ENCODE data around the gene ESPN. TPM values are rescaled to one million over a fixed set of nuclear protein-coding genes. Genes with fewer than 3 reads are reported as not detected.

The ESPN gene
- total RNA-seq, 4 donors from 2014 or later, result 0.33 to 1.0 (median 1.0) TPM; not detected in 1

- Histone ChIP-seq H3K9me3 (no peaks in the 10 kb centered on the region), H3K27me3 (peaks cover 0 to 65% (median 8%) of the 10 kb centered on the region in 4 donors), H3K4me1 (peaks cover 0 to 10% (median 5%) of the 10 kb centered on the region in 4 donors), H3K4me3 (peak within 1 kb of the TSS in 2 of 4 donors; percentile 7 to 27), H3K36me3 (peaks cover 4 to 75% (median 50%) of the 10 kb centered on the region in 4 donors), H3K27ac (replicated peaks in 1 of 4) (no peak within 1 kb of the TSS)
- no peak for DNase-seq (ENCODE audit: extremely low spot score)
- intact Hi-C loops (cut with DNase I), result no loop called here
- WGBS, result 40% methylated on average over 1 of the region's 43 CpGs
- TF ChIP-seq EP300 (IDR thresholded peaks at IDR 0.05), result no peak
- TF ChIP-seq CTCF (IDR thresholded peaks at IDR 0.05), result no peak
- no peak for TF ChIP-seq POLR2A (IDR thresholded peaks at IDR 0.05; ENCODE audit: low read depth)
- TF ChIP-seq POLR2AphosphoS5 (IDR thresholded peaks at IDR 0.05), result no peak
These were observed 41.4 kb downstream of the ESPN start, which contains the start of gene TNFRSF25 for GRCh38 chr1:6466023-6466422. Gene TNFRSF25, minus strand, starts transcription at chr1:6466173. Its CDS starts 66 bp downstream, at chr1:6466107.

- WGBS, result 97% methylated on average over 4 of the region's 5 CpGs
- Histone ChIP-seq H3K4me1 (peaks cover 0 to 10% (median 5%) of the 10 kb centered on the region in 4 donors), H3K27ac (replicated peaks in 1 of 4) (no peak overlapping the region), H3K27me3 (peaks cover 0 to 58% (median 8%) of the 10 kb centered on the region in 4 donors), H3K4me3 (no peak overlapping the region), H3K9me3 (no peaks in the 10 kb centered on the region), H3K36me3 (peaks cover 4 to 75% (median 56%) of the 10 kb centered on the region in 4 donors)
- intact Hi-C loops (cut with DNase I), result no loop called here
- TF ChIP-seq CTCF (IDR thresholded peaks at IDR 0.05), result no peak
- no peak for TF ChIP-seq EP300 (IDR thresholded peaks at IDR 0.05)
- no peak for DNase-seq (ENCODE audit: extremely low spot score)
These were observed 42.2 kb downstream of the ESPN start for GRCh38 chr1:6466751-6467150.

GRCh38 chr1:6467224-6467623 lies 42.6 kb downstream of the ESPN start:
- H3K36me3 ChIP-seq, result peaks cover 8 to 75% (median 59%) of the 10 kb centered on the region in 4 donors
- intact Hi-C loops (cut with DNase I), result no loop called here
- no peak overlapping the region for H3K27ac ChIP-seq (replicated peaks in 1 of 4)
- no peak for TF ChIP-seq POLR2A (IDR thresholded peaks at IDR 0.05; ENCODE audit: low read depth)
- no peak for TF ChIP-seq EP300 (IDR thresholded peaks at IDR 0.05)
- no peak for TF ChIP-seq POLR2AphosphoS5 (IDR thresholded peaks at IDR 0.05)
- no peak for TF ChIP-seq CTCF (IDR thresholded peaks at IDR 0.05)
- H3K4me3 ChIP-seq, result no peak overlapping the region
- DNase-seq (ENCODE audit: extremely low spot score), result no peak
- 95% methylated on average over 12 of the region's 12 CpGs for WGBS
- peaks cover 0 to 53% (median 5%) of the 10 kb centered on the region in 4 donors for H3K27me3 ChIP-seq
- H3K4me1 ChIP-seq, result peaks cover 0 to 10% (median 5%) of the 10 kb centered on the region in 4 donors
- no peaks in the 10 kb centered on the region for H3K9me3 ChIP-seq

- intact Hi-C loops (cut with DNase I), result no loop called here
- peaks cover 11 to 75% (median 60%) of the 10 kb centered on the region in 4 donors for H3K36me3 ChIP-seq
- DNase-seq (ENCODE audit: extremely low spot score), result no peak
- TF ChIP-seq POLR2AphosphoS5 (IDR thresholded peaks at IDR 0.05), result no peak
- TF ChIP-seq EP300 (IDR thresholded peaks at IDR 0.05), result no peak
- TF ChIP-seq CTCF (IDR thresholded peaks at IDR 0.05), result no peak
- TF ChIP-seq POLR2A (IDR thresholded peaks at IDR 0.05; ENCODE audit: low read depth), result no peak
- H3K27ac ChIP-seq (replicated peaks in 1 of 4), result no peak overlapping the region
- H3K4me3 ChIP-seq, result no peak overlapping the region
- no peaks in the 10 kb centered on the region for H3K9me3 ChIP-seq
- H3K4me1 ChIP-seq, result peaks cover 0 to 10% (median 5%) of the 10 kb centered on the region in 4 donors
- peaks cover 0 to 45% (median 5%) of the 10 kb centered on the region in 4 donors for H3K27me3 ChIP-seq
- 88% methylated on average over 24 of the region's 30 CpGs for WGBS
These were observed 43.4 kb downstream of the ESPN start for GRCh38 chr1:6467744-6468688.
